ENCODE measurements around the gene MTHFD1L.

- no peak for TF ChIP-seq POLR2AphosphoS5 (IDR thresholded peaks at IDR 0.05)
- TF ChIP-seq EP300 (IDR thresholded peaks at IDR 0.05): no peak
Observed at GRCh38 chr6:150863213-150863928, 2.1 kb upstream of the MTHFD1L start.
